Mesothelial cell of epicardium (in vitro differentiated cells): ENCODE data around the gene AMOTL1. TPM values are rescaled to one million over a fixed set of nuclear protein-coding genes. Genes with fewer than 3 reads are reported as not detected.
"Not testable (repeated sequence)": the region's sequence is repeated elsewhere in the genome, so short reads cannot be mapped to it uniquely, and the experiment has no call there.

ENCODE experiments used
- DNase-seq, 2 experiments: peaks; one replicate each; pipeline ENCODE4 v3.0.0; 2021; ENCODE audit warnings: low spot score in 2 of 2; ENCODE audit not compliant: unreplicated experiment in 2 of 2
- H3K27ac Mint-ChIP-seq: 2 replicates; pipeline ENCODE4 v1.8.0; 2021; ENCODE audit warnings: mixed read lengths
- H3K27me3 Mint-ChIP-seq: 2 replicates; pipeline ENCODE4 v1.8.0; 2021; ENCODE audit warnings: low read depth, mixed read lengths
- H3K36me3 Mint-ChIP-seq: 2 replicates; pipeline ENCODE4 v1.8.0; 2021; ENCODE audit warnings: mixed read lengths
- H3K4me1 Mint-ChIP-seq: 2 replicates; pipeline ENCODE4 v1.8.0; 2021; ENCODE audit warnings: mixed read lengths
- H3K4me3 Mint-ChIP-seq: 2 replicates; pipeline ENCODE4 v1.8.0; 2021; ENCODE audit warnings: mild to moderate bottlenecking, moderate library complexity, mixed read lengths
- H3K9me3 Mint-ChIP-seq: 2 replicates; pipeline ENCODE4 v1.8.0; 2021; ENCODE audit warnings: mixed read lengths
- total RNA-seq: library from RNA; stranded (reverse); gene quantifications from 3 replicates; pipeline ENCODE4 v1.2.1, GENCODE V29; 2021
- TF ChIP-seq, protein P1 (sequence below): fragments of 200-600 bp; sonication (generic); IDR thresholded peaks from one replicate; pipeline ENCODE4 v1.5.0; 2021; ENCODE audit warnings: antibody characterized with exemption; ENCODE audit not compliant: unreplicated experiment

The AMOTL1 gene
- total RNA-seq, 1 donor from 2014 or later = 77.8 TPM

GRCh38 chr11:94790661-94791180 is 22.6 kb downstream of the AMOTL1 start:
- Mint-ChIP-seq H3K36me3 (no peaks in the 10 kb centered on the region), H3K9me3 (no peaks in the 10 kb centered on the region), H3K27ac (peak overlapping the region; percentile 2), H3K4me3 (no peak overlapping the region), H3K27me3 (no peaks in the 10 kb centered on the region), H3K4me1 (peaks cover 46% of the 10 kb centered on the region)
- TF ChIP-seq, protein P1, sequence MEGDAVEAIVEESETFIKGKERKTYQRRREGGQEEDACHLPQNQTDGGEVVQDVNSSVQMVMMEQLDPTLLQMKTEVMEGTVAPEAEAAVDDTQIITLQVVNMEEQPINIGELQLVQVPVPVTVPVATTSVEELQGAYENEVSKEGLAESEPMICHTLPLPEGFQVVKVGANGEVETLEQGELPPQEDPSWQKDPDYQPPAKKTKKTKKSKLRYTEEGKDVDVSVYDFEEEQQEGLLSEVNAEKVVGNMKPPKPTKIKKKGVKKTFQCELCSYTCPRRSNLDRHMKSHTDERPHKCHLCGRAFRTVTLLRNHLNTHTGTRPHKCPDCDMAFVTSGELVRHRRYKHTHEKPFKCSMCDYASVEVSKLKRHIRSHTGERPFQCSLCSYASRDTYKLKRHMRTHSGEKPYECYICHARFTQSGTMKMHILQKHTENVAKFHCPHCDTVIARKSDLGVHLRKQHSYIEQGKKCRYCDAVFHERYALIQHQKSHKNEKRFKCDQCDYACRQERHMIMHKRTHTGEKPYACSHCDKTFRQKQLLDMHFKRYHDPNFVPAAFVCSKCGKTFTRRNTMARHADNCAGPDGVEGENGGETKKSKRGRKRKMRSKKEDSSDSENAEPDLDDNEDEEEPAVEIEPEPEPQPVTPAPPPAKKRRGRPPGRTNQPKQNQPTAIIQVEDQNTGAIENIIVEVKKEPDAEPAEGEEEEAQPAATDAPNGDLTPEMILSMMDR = no peak
- DNase-seq = no peak

GRCh38 chr11:94791216-94791889 is 23.2 kb downstream of the AMOTL1 start:
- no peak for DNase-seq
- H3K9me3 Mint-ChIP-seq = no peaks in the 10 kb centered on the region
- TF ChIP-seq, protein P1 = no peak
- no peaks in the 10 kb centered on the region for H3K27me3 Mint-ChIP-seq
- peaks cover 45% of the 10 kb centered on the region for H3K4me1 Mint-ChIP-seq
- no peak overlapping the region for H3K27ac Mint-ChIP-seq
- no peak overlapping the region for H3K4me3 Mint-ChIP-seq
- H3K36me3 Mint-ChIP-seq = no peaks in the 10 kb centered on the region

DNA sequence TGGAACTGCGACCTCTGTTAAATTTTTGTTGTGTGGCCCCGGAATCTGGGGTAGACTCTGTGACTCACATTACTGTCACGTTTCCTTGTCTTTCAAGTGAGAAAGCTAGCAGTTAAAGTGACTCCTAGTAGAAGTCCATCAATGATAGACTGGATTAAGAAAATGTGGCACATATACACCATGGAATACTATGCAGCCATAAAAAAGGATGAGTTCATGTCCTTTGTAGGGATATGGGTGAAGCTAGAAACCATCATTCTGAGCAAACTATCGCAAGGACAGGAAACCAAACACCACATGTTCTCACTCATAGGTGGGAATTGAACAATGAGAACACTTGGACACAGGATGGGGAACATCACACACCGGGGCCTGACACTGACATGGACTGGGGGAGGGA is 23.8 kb downstream of the AMOTL1 start:
- H3K4me1 Mint-ChIP-seq = peaks cover 45% of the 10 kb centered on the region
- not testable (repeated sequence) for H3K27ac Mint-ChIP-seq, H3K27me3 Mint-ChIP-seq, H3K9me3 Mint-ChIP-seq, DNase-seq, H3K4me3 Mint-ChIP-seq, H3K36me3 Mint-ChIP-seq

DNA sequence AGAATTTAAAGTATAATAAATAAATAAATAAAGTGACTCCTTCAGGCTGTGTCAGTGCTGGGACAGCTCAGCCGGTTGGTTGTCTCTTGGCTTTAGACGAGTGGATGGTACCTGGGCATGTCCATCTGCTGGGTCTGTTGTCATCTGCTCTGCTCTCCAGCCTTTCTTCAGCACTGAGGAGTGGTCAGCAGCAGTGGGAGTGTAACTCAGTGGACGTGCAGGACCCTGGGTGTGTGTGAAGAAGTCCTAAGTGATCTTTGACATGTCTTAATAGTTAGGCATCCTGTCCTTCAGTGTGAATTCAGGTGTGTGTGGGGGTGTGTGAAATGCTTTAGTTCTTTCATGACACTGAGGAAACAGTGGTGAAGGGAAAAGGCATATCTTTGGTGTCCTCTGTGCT is 24.3 kb downstream of the AMOTL1 start:
- no peaks in the 10 kb centered on the region for H3K36me3 Mint-ChIP-seq
- H3K27me3 Mint-ChIP-seq = no peaks in the 10 kb centered on the region
- no peak for DNase-seq
- TF ChIP-seq, protein P1 = no peak
- H3K4me1 Mint-ChIP-seq = peaks cover 45% of the 10 kb centered on the region
- no peak overlapping the region for H3K27ac Mint-ChIP-seq
- no peaks in the 10 kb centered on the region for H3K9me3 Mint-ChIP-seq
- no peak overlapping the region for H3K4me3 Mint-ChIP-seq

GRCh38 chr11:94793002-94793401 is 24.8 kb downstream of the AMOTL1 start:
- TF ChIP-seq, protein P1 = no peak
- H3K27ac Mint-ChIP-seq = peak overlapping the region; percentile 41
- no peak overlapping the region for H3K4me3 Mint-ChIP-seq
- H3K36me3 Mint-ChIP-seq = no peaks in the 10 kb centered on the region
- peaks cover 42% of the 10 kb centered on the region for H3K4me1 Mint-ChIP-seq
- no peaks in the 10 kb centered on the region for H3K27me3 Mint-ChIP-seq
- no peaks in the 10 kb centered on the region for H3K9me3 Mint-ChIP-seq
- DNase-seq = no peak

GRCh38 chr11:94793822-94794221 is 25.7 kb downstream of the AMOTL1 start:
- peaks cover 34% of the 10 kb centered on the region for H3K4me1 Mint-ChIP-seq

More at GRCh38 chr11:94793822-94794221, 25.7 kb downstream of the AMOTL1 start:
- no peaks in the 10 kb centered on the region for H3K27me3 Mint-ChIP-seq
- no peak overlapping the region for H3K4me3 Mint-ChIP-seq
- TF ChIP-seq, protein P1 = no peak
- no peaks in the 10 kb centered on the region for H3K9me3 Mint-ChIP-seq
- peak overlapping the region; percentile 81 for H3K27ac Mint-ChIP-seq
- no peak for DNase-seq
- no peaks in the 10 kb centered on the region for H3K36me3 Mint-ChIP-seq
